ENCODE measurements around the gene IL18. TPM values are rescaled to one million over a fixed set of nuclear protein-coding genes. Genes with fewer than 3 reads are reported as not detected.

Gene IL18
- total RNA-seq, 1 experiment from 2014 or later, result 0.74 TPM

DNA sequence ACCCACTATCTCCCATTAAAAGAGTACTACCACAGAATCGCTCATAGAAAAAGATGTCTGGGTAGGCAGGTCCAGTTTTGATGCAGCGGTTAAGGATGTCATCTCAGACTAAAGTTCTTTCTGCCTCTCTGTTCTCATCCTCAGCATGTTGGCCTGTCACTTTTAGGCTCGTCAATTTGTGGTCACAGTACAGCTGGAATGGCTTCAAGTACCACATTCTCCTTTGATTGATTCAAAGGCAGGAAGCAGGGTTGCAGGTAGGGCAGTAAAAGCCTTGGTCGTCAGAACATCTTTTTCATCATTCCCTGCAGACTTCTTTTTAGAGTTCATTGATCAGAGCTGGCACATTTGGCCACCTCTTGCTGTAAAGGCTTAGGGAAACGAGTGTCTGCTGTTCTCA lies 48.5 kb downstream of the IL18 start:
- ATAC-seq, result no peak
- Mint-ChIP-seq H3K4me1 (no peaks in the 10 kb centered on the region), H3K27me3 (ENCODE audit: low read depth) (no peaks in the 10 kb centered on the region), H3K4me3 (no peak overlapping the region), H3K27ac (no peak overlapping the region), H3K9me3 (peaks cover 6% of the 10 kb centered on the region; the same call in 1 of the 2 replicates), H3K36me3 (no peaks in the 10 kb centered on the region)
- ChIA-PET CTCF (interaction anchor here (4.0 kb wide), 1 partner anchor 165 kb away, joined by 29 read pairs; no protein-coding TSS in a partner anchor), POLR2A (no interaction called here)
- no peak for DNase-seq (ENCODE audit: low spot score)
- TF ChIP-seq ZMAT4 (CRISPR knock-in tag; IDR thresholded peaks at IDR 0.05), result no peak
- no peak for TF ChIP-seq CBFB (CRISPR knock-in tag; IDR thresholded peaks at IDR 0.05; ENCODE audit: low read depth)
- TF ChIP-seq CREB1 (CRISPR knock-in tag; IDR thresholded peaks at IDR 0.05), result no peak
- no peak for TF ChIP-seq ETV6 (CRISPR knock-in tag; IDR thresholded peaks at IDR 0.05)
- TF ChIP-seq OVOL2 (CRISPR knock-in tag; IDR thresholded peaks at IDR 0.05; ENCODE audit: borderline replicate concordance), result no peak
- no peak for TF ChIP-seq TEAD4 (CRISPR knock-in tag; IDR thresholded peaks at IDR 0.05)
- no peak for TF ChIP-seq ZNF671 (CRISPR knock-in tag; IDR thresholded peaks at IDR 0.05)
- no peak for TF ChIP-seq JAZF1 (CRISPR knock-in tag; IDR thresholded peaks at IDR 0.05)
- no peak for TF ChIP-seq FOXP1 (CRISPR knock-in tag; IDR thresholded peaks at IDR 0.05; ENCODE audit: borderline replicate concordance)
- TF ChIP-seq, protein P1, sequence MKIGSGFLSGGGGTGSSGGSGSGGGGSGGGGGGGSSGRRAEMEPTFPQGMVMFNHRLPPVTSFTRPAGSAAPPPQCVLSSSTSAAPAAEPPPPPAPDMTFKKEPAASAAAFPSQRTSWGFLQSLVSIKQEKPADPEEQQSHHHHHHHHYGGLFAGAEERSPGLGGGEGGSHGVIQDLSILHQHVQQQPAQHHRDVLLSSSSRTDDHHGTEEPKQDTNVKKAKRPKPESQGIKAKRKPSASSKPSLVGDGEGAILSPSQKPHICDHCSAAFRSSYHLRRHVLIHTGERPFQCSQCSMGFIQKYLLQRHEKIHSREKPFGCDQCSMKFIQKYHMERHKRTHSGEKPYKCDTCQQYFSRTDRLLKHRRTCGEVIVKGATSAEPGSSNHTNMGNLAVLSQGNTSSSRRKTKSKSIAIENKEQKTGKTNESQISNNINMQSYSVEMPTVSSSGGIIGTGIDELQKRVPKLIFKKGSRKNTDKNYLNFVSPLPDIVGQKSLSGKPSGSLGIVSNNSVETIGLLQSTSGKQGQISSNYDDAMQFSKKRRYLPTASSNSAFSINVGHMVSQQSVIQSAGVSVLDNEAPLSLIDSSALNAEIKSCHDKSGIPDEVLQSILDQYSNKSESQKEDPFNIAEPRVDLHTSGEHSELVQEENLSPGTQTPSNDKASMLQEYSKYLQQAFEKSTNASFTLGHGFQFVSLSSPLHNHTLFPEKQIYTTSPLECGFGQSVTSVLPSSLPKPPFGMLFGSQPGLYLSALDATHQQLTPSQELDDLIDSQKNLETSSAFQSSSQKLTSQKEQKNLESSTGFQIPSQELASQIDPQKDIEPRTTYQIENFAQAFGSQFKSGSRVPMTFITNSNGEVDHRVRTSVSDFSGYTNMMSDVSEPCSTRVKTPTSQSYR (CRISPR knock-in tag; IDR thresholded peaks at IDR 0.05), result no peak
- TF ChIP-seq, protein P2, sequence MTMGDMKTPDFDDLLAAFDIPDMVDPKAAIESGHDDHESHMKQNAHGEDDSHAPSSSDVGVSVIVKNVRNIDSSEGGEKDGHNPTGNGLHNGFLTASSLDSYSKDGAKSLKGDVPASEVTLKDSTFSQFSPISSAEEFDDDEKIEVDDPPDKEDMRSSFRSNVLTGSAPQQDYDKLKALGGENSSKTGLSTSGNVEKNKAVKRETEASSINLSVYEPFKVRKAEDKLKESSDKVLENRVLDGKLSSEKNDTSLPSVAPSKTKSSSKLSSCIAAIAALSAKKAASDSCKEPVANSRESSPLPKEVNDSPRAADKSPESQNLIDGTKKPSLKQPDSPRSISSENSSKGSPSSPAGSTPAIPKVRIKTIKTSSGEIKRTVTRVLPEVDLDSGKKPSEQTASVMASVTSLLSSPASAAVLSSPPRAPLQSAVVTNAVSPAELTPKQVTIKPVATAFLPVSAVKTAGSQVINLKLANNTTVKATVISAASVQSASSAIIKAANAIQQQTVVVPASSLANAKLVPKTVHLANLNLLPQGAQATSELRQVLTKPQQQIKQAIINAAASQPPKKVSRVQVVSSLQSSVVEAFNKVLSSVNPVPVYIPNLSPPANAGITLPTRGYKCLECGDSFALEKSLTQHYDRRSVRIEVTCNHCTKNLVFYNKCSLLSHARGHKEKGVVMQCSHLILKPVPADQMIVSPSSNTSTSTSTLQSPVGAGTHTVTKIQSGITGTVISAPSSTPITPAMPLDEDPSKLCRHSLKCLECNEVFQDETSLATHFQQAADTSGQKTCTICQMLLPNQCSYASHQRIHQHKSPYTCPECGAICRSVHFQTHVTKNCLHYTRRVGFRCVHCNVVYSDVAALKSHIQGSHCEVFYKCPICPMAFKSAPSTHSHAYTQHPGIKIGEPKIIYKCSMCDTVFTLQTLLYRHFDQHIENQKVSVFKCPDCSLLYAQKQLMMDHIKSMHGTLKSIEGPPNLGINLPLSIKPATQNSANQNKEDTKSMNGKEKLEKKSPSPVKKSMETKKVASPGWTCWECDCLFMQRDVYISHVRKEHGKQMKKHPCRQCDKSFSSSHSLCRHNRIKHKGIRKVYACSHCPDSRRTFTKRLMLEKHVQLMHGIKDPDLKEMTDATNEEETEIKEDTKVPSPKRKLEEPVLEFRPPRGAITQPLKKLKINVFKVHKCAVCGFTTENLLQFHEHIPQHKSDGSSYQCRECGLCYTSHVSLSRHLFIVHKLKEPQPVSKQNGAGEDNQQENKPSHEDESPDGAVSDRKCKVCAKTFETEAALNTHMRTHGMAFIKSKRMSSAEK (CRISPR knock-in tag; IDR thresholded peaks at IDR 0.05; ENCODE audit: borderline replicate concordance), result no peak
- no peak for TF ChIP-seq SMAD4 (CRISPR knock-in tag; IDR thresholded peaks at IDR 0.05)
- TF ChIP-seq FOXJ3 (CRISPR knock-in tag; IDR thresholded peaks at IDR 0.05; ENCODE audit: borderline replicate concordance), result no peak
- TF ChIP-seq, protein P3, sequence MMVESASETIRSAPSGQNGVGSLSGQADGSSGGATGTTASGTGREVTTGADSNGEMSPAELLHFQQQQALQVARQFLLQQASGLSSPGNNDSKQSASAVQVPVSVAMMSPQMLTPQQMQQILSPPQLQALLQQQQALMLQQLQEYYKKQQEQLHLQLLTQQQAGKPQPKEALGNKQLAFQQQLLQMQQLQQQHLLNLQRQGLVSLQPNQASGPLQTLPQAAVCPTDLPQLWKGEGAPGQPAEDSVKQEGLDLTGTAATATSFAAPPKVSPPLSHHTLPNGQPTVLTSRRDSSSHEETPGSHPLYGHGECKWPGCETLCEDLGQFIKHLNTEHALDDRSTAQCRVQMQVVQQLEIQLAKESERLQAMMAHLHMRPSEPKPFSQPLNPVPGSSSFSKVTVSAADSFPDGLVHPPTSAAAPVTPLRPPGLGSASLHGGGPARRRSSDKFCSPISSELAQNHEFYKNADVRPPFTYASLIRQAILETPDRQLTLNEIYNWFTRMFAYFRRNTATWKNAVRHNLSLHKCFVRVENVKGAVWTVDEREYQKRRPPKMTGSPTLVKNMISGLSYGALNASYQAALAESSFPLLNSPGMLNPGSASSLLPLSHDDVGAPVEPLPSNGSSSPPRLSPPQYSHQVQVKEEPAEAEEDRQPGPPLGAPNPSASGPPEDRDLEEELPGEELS (CRISPR knock-in tag; IDR thresholded peaks at IDR 0.05), result no peak
- no peak for TF ChIP-seq FOXK1 (CRISPR knock-in tag; IDR thresholded peaks at IDR 0.05)
- TF ChIP-seq, protein P4, sequence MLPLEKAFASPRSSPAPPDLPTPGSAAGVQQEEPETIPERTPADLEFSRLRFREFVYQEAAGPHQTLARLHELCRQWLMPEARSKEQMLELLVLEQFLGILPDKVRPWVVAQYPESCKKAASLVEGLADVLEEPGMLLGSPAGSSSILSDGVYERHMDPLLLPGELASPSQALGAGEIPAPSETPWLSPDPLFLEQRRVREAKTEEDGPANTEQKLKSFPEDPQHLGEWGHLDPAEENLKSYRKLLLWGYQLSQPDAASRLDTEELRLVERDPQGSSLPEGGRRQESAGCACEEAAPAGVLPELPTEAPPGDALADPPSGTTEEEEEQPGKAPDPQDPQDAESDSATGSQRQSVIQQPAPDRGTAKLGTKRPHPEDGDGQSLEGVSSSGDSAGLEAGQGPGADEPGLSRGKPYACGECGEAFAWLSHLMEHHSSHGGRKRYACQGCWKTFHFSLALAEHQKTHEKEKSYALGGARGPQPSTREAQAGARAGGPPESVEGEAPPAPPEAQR (CRISPR knock-in tag; IDR thresholded peaks at IDR 0.05), result no peak

Measured in WTC11 (cell line).